Measurements from ENCODE around the gene ZNF554.

GRCh38 chr19:2885736-2886135 lies 66.1 kb downstream of the ZNF554 start:
- TF ChIP-seq CTCF (IDR thresholded peaks at IDR 0.05; ENCODE audit: low read depth, low read length, poor library complexity, severe bottlenecking) (no peak), EZH2phosphoT487 (IDR thresholded peaks at IDR 0.05; ENCODE audit: borderline replicate concordance, low read length) (no peak)

Data from DOHH2 (cell line).